Measurements from ENCODE around the gene EPB41L3. TPM values are rescaled to one million over a fixed set of nuclear protein-coding genes. Genes with fewer than 3 reads are reported as not detected.

Gene EPB41L3
- total RNA-seq, 4 donors from 2014 or later: 21.2 to 39.5 (median 28.3) TPM

- TF ChIP-seq CTCF (IDR thresholded peaks at IDR 0.05): no peak
- TF ChIP-seq POLR2A (IDR thresholded peaks at IDR 0.05): no peak
- no peak for DNase-seq (ENCODE audit: low spot score in 2 of 2)
- intact Hi-C loops (cut with DNase I; ENCODE audit: low total_unique reads): no loop called here
These were observed 92.6 kb downstream of the EPB41L3 start for GRCh38 chr18:5451150-5451549.

GRCh38 chr18:5449858-5450509 lies 93.8 kb downstream of the EPB41L3 start:
- intact Hi-C loops (cut with DNase I; ENCODE audit: low total_unique reads): no loop called here

More at GRCh38 chr18:5451150-5451549, 92.6 kb downstream of the EPB41L3 start:
- no peak overlapping the region for H3K4me3 ChIP-seq (ENCODE audit: low read depth, poor library complexity, severe bottlenecking)

GRCh38 chr18:5447442-5447841 lies 96.4 kb downstream of the EPB41L3 start:
- no peak overlapping the region for H3K4me3 ChIP-seq (ENCODE audit: low read depth, poor library complexity, severe bottlenecking)
- no peak for DNase-seq (ENCODE audit: low spot score in 2 of 2)
- WGBS, 2 donors: 94 to 96% methylated on average over 7 of the region's 7 CpGs
- TF ChIP-seq POLR2A (IDR thresholded peaks at IDR 0.05) (no peak), CTCF (IDR thresholded peaks at IDR 0.05) (no peak)
- intact Hi-C loops (cut with DNase I; ENCODE audit: low total_unique reads): no loop called here

More at GRCh38 chr18:5449858-5450509, 93.8 kb downstream of the EPB41L3 start:
- TF ChIP-seq POLR2A (IDR thresholded peaks at IDR 0.05): no peak
- no peak for TF ChIP-seq CTCF (IDR thresholded peaks at IDR 0.05)
- 88 to 91% methylated on average over 4 of the region's 4 CpGs for WGBS, 2 donors
- no peak overlapping the region for H3K4me3 ChIP-seq (ENCODE audit: low read depth, poor library complexity, severe bottlenecking)
- DNase-seq (ENCODE audit: low spot score in 2 of 2): no peak

GRCh38 chr18:5444847-5445246 lies 99.0 kb downstream of the EPB41L3 start:
- no peak for DNase-seq (ENCODE audit: low spot score in 2 of 2)
- no peak for TF ChIP-seq CTCF (IDR thresholded peaks at IDR 0.05)
- TF ChIP-seq POLR2A (IDR thresholded peaks at IDR 0.05): no peak
- intact Hi-C loops (cut with DNase I; ENCODE audit: low total_unique reads): no loop called here
- 71 to 76% methylated on average over 4 of the region's 4 CpGs for WGBS, 2 donors
- no peak overlapping the region for H3K4me3 ChIP-seq (ENCODE audit: low read depth, poor library complexity, severe bottlenecking)

- no peak for TF ChIP-seq POLR2A (IDR thresholded peaks at IDR 0.05)
- TF ChIP-seq CTCF (IDR thresholded peaks at IDR 0.05): no peak
- DNase-seq (ENCODE audit: low spot score in 2 of 2): no peak
- intact Hi-C loops (cut with DNase I; ENCODE audit: low total_unique reads): no loop called here
- WGBS, 2 donors: 37 to 51% methylated on average over 3 of the region's 3 CpGs
- H3K4me3 ChIP-seq (ENCODE audit: low read depth, poor library complexity, severe bottlenecking): no peak overlapping the region
These were observed 99.5 kb downstream of the EPB41L3 start for GRCh38 chr18:5444269-5444668.
